ENCODE measurements around the gene OR10G2. TPM values are rescaled to one million over a fixed set of nuclear protein-coding genes. Genes with fewer than 3 reads are reported as not detected.
"Not testable (repeated sequence)": the region's sequence is repeated elsewhere in the genome, so short reads cannot be mapped to it uniquely, and the experiment has no call there.

OR10G2 gene
- total RNA-seq, 4 donors from 2014 or later, result not detected

DNA sequence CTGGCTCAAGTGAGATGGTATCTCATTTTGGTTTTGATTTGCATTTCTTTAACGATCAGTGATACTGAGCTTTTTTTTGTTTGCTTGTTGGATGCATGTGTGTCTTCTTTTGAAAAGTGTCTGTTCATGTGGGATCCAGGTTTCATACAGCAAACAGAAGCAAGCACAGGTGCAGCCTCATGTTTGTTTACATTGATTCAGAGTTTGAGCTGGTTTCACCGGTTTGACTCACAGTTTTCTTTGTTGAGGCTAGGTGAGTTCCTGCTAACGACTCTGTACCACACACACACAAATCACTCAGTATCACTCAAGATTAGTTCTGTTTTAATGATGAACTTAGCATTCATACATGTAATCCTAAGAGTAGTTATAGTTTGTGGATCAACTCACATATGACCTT is 3.7 kb downstream of the OR10G2 start:
- H3K36me3 ChIP-seq, result no peaks in the 10 kb centered on the region
- DNase-seq, result no peak
- no peak for TF ChIP-seq POLR2A (IDR thresholded peaks at IDR 0.05)
- TF ChIP-seq, protein P1, sequence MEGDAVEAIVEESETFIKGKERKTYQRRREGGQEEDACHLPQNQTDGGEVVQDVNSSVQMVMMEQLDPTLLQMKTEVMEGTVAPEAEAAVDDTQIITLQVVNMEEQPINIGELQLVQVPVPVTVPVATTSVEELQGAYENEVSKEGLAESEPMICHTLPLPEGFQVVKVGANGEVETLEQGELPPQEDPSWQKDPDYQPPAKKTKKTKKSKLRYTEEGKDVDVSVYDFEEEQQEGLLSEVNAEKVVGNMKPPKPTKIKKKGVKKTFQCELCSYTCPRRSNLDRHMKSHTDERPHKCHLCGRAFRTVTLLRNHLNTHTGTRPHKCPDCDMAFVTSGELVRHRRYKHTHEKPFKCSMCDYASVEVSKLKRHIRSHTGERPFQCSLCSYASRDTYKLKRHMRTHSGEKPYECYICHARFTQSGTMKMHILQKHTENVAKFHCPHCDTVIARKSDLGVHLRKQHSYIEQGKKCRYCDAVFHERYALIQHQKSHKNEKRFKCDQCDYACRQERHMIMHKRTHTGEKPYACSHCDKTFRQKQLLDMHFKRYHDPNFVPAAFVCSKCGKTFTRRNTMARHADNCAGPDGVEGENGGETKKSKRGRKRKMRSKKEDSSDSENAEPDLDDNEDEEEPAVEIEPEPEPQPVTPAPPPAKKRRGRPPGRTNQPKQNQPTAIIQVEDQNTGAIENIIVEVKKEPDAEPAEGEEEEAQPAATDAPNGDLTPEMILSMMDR (IDR thresholded peaks at IDR 0.05), result no peak
- H3K27ac ChIP-seq, result no peak overlapping the region
- intact Hi-C loops (cut with DNase I; ENCODE audit: low total_unique reads), result no loop called here
- H3K4me3 ChIP-seq, result no peak overlapping the region
- no peaks in the 10 kb centered on the region for H3K9me3 ChIP-seq
- H3K27me3 ChIP-seq, result no peaks in the 10 kb centered on the region
- no peaks in the 10 kb centered on the region for H3K4me1 ChIP-seq

DNA sequence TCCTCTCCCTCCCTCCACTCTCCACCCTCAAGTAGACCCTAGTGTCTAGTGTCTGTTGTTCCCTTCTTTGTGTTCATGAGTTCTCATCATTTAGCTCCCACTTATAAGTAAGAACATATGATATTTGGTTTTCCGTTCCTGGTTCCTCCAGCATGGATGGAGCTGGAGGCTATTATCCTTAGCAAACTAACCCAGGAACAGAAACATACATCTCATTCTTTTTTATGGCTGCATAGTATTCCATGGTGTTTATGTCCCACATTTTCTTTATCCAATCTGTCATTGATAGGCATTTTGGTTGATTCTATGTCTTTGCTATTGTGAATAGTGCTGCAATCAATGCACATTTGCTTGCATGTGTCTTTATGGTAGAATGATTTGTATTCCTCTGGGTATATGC is 4.2 kb downstream of the OR10G2 start:
- H3K27ac ChIP-seq; H3K4me3 ChIP-seq; H3K4me1 ChIP-seq; H3K36me3 ChIP-seq; H3K27me3 ChIP-seq; DNase-seq; H3K9me3 ChIP-seq; intact Hi-C loops (cut with DNase I; ENCODE audit: low total_unique reads): not testable (repeated sequence)

DNA sequence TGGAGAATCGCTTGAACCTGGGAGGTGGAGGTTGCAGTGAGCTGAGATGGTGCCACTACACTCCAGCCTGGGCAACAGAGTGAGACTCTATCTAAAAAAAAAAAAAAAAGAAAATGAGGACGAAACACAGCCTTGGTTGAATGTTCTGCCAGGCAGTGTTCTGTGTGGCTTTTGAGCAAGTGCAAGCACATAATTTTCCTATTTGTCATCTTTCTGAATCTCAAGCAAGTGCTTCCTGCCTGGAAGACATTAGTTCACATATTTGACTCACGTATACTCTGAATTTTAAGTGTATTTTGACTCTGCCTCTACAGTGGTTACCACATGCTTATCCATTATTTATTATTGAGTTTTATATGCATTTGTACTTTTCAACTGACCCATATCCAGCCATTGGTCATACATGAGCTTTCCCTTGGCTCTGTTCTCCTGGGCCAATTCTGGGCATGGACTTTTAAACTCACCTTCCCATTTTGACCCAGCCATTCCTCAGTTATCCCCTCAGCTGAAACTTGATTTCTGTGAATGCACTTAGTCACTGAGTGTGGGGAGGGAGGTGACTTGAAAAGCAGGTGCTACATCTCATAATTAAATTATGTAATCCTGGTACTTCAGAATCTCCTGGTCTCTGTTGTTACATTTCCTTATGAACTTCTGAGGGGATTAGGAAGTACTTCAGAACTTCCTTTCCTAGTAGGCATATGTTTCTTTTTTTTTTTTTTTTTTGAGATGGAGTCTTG is 8.1 kb downstream of the OR10G2 start:
- Histone ChIP-seq H3K27me3 (no peaks in the 10 kb centered on the region), H3K9me3 (no peaks in the 10 kb centered on the region), H3K36me3 (no peaks in the 10 kb centered on the region), H3K4me3 (no peak overlapping the region), H3K4me1 (no peaks in the 10 kb centered on the region), H3K27ac (no peak overlapping the region)
- intact Hi-C loops (cut with DNase I; ENCODE audit: low total_unique reads), result no loop called here
- no peak for TF ChIP-seq POLR2A (IDR thresholded peaks at IDR 0.05)
- TF ChIP-seq, protein P1 (IDR thresholded peaks at IDR 0.05), result no peak
- DNase-seq, result no peak

DNA sequence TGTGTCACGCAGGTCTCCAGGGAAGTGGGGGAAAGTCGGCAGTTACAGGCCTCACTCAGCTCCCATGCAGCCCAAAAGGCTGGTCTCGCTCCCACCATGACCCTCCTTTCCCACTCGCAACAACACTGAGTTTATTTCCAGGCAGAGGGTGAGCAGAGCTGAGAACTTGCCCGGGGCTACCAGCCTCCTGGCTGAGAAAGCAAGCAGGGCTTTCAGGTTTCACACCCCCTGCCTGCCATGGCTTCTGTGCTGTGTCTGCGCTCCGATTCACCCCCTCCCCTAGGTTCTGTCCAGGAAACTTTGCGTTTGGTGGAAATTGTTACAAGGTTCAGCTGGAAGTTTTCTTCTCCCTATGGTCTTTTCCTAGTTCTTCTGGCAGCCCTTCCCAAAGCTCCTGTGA is 17.1 kb downstream of the OR10G2 start:
- Histone ChIP-seq H3K4me3 (no peak overlapping the region), H3K4me1 (no peaks in the 10 kb centered on the region), H3K36me3 (no peaks in the 10 kb centered on the region), H3K27me3 (no peaks in the 10 kb centered on the region), H3K9me3 (no peaks in the 10 kb centered on the region), H3K27ac (no peak overlapping the region)
- no peak for TF ChIP-seq POLR2A (IDR thresholded peaks at IDR 0.05)
- TF ChIP-seq, protein P1 (IDR thresholded peaks at IDR 0.05), result no peak
- intact Hi-C loops (cut with DNase I; ENCODE audit: low total_unique reads), result no loop called here
- no peak for DNase-seq

DNA sequence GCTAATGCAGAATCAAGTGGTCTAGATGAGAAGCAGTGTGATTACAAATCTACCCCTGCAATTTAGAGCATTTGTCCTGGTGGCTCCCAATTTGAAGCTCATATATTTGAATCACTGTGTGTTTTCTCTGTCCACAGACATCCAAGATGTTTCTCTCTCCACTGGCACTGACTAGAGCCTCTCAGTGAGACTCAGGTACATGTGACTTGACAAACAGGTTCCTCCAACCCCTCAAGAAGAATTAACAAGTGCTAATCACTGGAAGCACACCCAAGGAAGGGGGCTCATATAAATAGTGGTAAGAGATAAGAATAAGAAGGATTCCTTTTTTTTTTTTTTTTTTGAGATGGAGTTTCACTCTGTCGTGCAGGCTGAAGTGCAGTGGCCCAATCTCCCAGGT is 20.5 kb downstream of the OR10G2 start:
- intact Hi-C loops (cut with DNase I; ENCODE audit: low total_unique reads), result no loop called here

More for the DNA sequence above, 20.5 kb downstream of the OR10G2 start:
- no peaks in the 10 kb centered on the region for H3K27me3 ChIP-seq
- no peaks in the 10 kb centered on the region for H3K9me3 ChIP-seq
- no peaks in the 10 kb centered on the region for H3K4me1 ChIP-seq
- TF ChIP-seq POLR2A (IDR thresholded peaks at IDR 0.05), result no peak
- TF ChIP-seq, protein P1 (IDR thresholded peaks at IDR 0.05), result no peak
- H3K36me3 ChIP-seq, result no peaks in the 10 kb centered on the region
- no peak for DNase-seq
- H3K27ac ChIP-seq, result no peak overlapping the region
- no peak overlapping the region for H3K4me3 ChIP-seq

Data from uterus (tissue), 4 donors.